ENCODE data around the gene UNC93A.
"Not testable (repeated sequence)": the region's sequence is repeated elsewhere in the genome, so short reads cannot be mapped to it uniquely, and the experiment has no call there.

The UNC93A gene

DNA sequence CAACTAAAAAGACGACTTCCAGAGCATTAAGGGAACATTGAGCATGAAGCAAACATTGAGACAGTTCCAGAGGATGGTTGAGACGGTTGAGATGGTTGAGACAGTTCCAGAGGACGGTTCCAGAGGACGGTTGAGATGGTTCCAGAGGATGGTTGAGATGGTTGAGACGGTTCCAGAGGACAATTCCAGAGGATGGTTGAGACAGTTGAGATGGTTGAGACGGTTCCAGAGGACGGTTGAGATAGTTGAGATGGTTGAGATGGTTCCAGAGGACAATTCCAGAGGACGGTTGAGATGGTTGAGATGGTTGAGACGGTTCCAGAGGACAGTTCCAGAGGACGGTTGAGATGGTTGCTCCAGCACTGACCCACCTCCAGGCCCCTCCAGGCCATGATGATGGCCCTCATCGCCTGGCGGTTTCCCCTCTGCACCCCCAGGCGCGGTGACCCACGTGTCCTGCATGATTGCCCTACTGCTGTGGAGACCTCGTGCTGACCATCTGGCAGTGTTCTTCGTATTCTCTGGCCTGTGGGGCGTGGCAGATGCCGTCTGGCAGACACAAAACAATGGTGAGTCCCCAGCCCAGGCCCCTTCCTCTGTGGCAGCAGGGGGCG is 16.3 kb downstream of the UNC93A start:
- Histone ChIP-seq H3F3A (ENCODE audit: control insufficient read depth, insufficient read depth) (no peaks in the 10 kb centered on the region), H3K27me3 (ENCODE audit: control insufficient read depth, low read length) (no peaks in the 10 kb centered on the region), H3K36me3 (ENCODE audit: control insufficient read depth, low read length) (no peaks in the 10 kb centered on the region), H3K9me3 (ENCODE audit: control insufficient read depth, insufficient read depth, low read length) (no peaks in the 10 kb centered on the region), H3K27ac (ENCODE audit: low read depth, low read length) (no peak overlapping the region), H3K4me1 (ENCODE audit: control insufficient read depth, low read length) (no peaks in the 10 kb centered on the region), H3K4me3 (ENCODE audit: low read length) (no peak overlapping the region), H3K9me2 (replicated peaks; ENCODE audit: control insufficient read depth, low read length) (no peaks in the 10 kb centered on the region), H3K4me2 (ENCODE audit: low read length) (no peak overlapping the region), H3K79me2 (ENCODE audit: control insufficient read depth, low read length) (no peaks in the 10 kb centered on the region), H4K20me1 (ENCODE audit: control insufficient read depth, insufficient read depth, low read depth, low read length) (no peaks in the 10 kb centered on the region)
- TF ChIP-seq, protein P1, sequence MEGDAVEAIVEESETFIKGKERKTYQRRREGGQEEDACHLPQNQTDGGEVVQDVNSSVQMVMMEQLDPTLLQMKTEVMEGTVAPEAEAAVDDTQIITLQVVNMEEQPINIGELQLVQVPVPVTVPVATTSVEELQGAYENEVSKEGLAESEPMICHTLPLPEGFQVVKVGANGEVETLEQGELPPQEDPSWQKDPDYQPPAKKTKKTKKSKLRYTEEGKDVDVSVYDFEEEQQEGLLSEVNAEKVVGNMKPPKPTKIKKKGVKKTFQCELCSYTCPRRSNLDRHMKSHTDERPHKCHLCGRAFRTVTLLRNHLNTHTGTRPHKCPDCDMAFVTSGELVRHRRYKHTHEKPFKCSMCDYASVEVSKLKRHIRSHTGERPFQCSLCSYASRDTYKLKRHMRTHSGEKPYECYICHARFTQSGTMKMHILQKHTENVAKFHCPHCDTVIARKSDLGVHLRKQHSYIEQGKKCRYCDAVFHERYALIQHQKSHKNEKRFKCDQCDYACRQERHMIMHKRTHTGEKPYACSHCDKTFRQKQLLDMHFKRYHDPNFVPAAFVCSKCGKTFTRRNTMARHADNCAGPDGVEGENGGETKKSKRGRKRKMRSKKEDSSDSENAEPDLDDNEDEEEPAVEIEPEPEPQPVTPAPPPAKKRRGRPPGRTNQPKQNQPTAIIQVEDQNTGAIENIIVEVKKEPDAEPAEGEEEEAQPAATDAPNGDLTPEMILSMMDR (IDR thresholded peaks at IDR 0.05; ENCODE audit: low read depth, low read length, poor library complexity, severe bottlenecking) = no peak
- TF ChIP-seq EZH2phosphoT487 (IDR thresholded peaks at IDR 0.05; ENCODE audit: borderline replicate concordance, low read length) = no peak

DNA sequence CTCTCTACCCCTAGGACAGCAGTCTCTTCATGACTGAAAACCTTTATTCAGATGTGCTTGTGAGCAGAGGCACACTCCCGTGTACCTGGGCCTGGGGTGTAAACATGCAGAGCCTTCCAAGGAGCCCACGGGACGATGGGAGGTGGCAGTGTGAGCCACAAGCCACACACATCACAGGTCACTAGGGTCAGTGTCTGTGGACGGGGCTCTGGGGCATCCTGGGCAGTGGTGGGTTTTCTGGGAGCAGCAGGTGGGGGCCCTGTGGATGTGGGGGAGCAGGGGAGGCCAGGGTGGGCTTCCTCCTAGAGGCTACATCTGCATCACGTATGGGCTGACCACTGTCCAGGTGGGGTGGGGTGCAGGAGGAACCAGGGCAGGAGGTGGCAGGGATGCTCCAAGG is 17.1 kb downstream of the UNC93A start:
- H3K79me2 ChIP-seq (ENCODE audit: control insufficient read depth, low read length) = no peaks in the 10 kb centered on the region
- no peaks in the 10 kb centered on the region for H3K4me1 ChIP-seq (ENCODE audit: control insufficient read depth, low read length)
- H3K4me3 ChIP-seq (ENCODE audit: low read length) = no peak overlapping the region
- no peak for TF ChIP-seq EZH2phosphoT487 (IDR thresholded peaks at IDR 0.05; ENCODE audit: borderline replicate concordance, low read length)
- TF ChIP-seq, protein P1 (IDR thresholded peaks at IDR 0.05; ENCODE audit: low read depth, low read length, poor library complexity, severe bottlenecking) = no peak
- no peak overlapping the region for H3K27ac ChIP-seq (ENCODE audit: low read depth, low read length)
- H3F3A ChIP-seq (ENCODE audit: control insufficient read depth, insufficient read depth) = no peaks in the 10 kb centered on the region
- no peaks in the 10 kb centered on the region for H3K9me2 ChIP-seq (replicated peaks; ENCODE audit: control insufficient read depth, low read length)
- H3K9me3 ChIP-seq (ENCODE audit: control insufficient read depth, insufficient read depth, low read length) = no peaks in the 10 kb centered on the region
- H3K36me3 ChIP-seq (ENCODE audit: control insufficient read depth, low read length) = no peaks in the 10 kb centered on the region
- H4K20me1 ChIP-seq (ENCODE audit: control insufficient read depth, insufficient read depth, low read depth, low read length) = no peaks in the 10 kb centered on the region
- H3K27me3 ChIP-seq (ENCODE audit: control insufficient read depth, low read length) = no peaks in the 10 kb centered on the region
- H3K4me2 ChIP-seq (ENCODE audit: low read length) = no peak overlapping the region

DNA sequence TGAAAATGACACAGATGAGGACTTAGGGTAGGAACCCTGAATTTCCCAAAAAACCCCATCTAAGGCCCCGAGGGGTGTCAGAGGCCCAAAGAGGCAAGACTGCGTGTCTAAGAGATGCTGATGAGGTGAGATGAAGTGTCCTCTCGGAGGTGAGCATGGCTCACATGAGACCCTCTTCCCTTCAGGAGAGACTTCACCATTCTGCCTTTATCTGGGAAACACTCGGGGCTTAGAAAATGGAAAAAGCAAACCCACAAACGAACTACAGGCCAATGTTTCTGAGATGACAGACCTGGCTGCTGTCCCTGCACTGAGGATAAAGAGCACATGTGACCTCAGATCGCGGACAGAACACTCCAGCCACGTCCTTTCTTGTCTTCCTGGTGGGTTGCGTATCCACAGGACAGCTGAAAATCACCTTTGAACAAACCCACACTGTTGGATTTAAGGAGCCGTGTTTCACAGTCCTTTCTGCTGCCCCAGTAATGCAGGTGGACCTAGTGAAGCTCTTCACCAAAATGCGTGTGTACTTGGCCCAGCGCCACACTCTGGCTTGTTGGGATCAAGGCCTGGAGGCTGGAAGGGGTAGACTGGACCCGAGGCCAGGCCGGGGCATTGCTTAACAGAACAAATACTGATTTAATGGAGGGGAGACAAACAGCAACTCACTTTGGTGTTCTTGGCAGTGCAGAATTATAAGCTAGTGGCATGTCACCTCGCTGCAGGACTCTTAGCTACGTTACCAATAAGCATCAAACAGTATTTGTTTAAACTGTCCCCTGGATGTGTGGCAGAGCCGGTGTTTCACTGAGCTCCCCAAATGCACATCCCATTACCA is 18.5 kb downstream of the UNC93A start:
- not testable (repeated sequence) for H3K9me3 ChIP-seq (ENCODE audit: control insufficient read depth, insufficient read depth, low read length); H3K4me2 ChIP-seq (ENCODE audit: low read length); H3K79me2 ChIP-seq (ENCODE audit: control insufficient read depth, low read length); H3K9me2 ChIP-seq (replicated peaks; ENCODE audit: control insufficient read depth, low read length); H3K36me3 ChIP-seq (ENCODE audit: control insufficient read depth, low read length); H3K27ac ChIP-seq (ENCODE audit: low read depth, low read length); H3K4me1 ChIP-seq (ENCODE audit: control insufficient read depth, low read length); H3K27me3 ChIP-seq (ENCODE audit: control insufficient read depth, low read length); H4K20me1 ChIP-seq (ENCODE audit: control insufficient read depth, insufficient read depth, low read depth, low read length); H3K4me3 ChIP-seq (ENCODE audit: low read length); H3F3A ChIP-seq (ENCODE audit: control insufficient read depth, insufficient read depth)

DNA sequence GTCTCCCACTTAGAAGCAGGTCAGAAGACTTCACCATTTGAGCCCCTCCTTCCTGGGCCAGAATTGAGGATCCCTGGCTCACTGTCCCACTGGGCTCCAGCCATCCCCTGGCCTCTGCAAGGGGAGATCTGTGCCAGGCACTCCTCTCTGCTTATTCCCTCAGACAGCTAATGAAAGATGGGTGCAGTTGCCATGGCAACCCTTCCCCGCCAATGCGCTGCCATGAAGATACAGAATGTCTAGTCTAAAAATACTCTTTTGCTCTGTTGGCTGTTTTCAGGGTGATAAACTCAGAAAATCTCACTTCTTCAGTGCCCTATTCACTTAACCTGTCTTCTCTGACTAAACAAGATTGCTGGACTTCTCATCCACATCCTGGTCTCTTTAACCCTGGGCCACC is 20.2 kb downstream of the UNC93A start:
- no peaks in the 10 kb centered on the region for H4K20me1 ChIP-seq (ENCODE audit: control insufficient read depth, insufficient read depth, low read depth, low read length)
- H3K4me2 ChIP-seq (ENCODE audit: low read length) = no peak overlapping the region
- no peaks in the 10 kb centered on the region for H3F3A ChIP-seq (ENCODE audit: control insufficient read depth, insufficient read depth)
- H3K4me3 ChIP-seq (ENCODE audit: low read length) = no peak overlapping the region
- no peaks in the 10 kb centered on the region for H3K9me2 ChIP-seq (replicated peaks; ENCODE audit: control insufficient read depth, low read length)
- TF ChIP-seq EZH2phosphoT487 (IDR thresholded peaks at IDR 0.05; ENCODE audit: borderline replicate concordance, low read length) = no peak
- TF ChIP-seq, protein P1 (IDR thresholded peaks at IDR 0.05; ENCODE audit: low read depth, low read length, poor library complexity, severe bottlenecking) = no peak
- H3K79me2 ChIP-seq (ENCODE audit: control insufficient read depth, low read length) = no peaks in the 10 kb centered on the region
- H3K36me3 ChIP-seq (ENCODE audit: control insufficient read depth, low read length) = no peaks in the 10 kb centered on the region
- no peaks in the 10 kb centered on the region for H3K4me1 ChIP-seq (ENCODE audit: control insufficient read depth, low read length)
- H3K27me3 ChIP-seq (ENCODE audit: control insufficient read depth, low read length) = no peaks in the 10 kb centered on the region
- H3K27ac ChIP-seq (ENCODE audit: low read depth, low read length) = no peak overlapping the region
- no peaks in the 10 kb centered on the region for H3K9me3 ChIP-seq (ENCODE audit: control insufficient read depth, insufficient read depth, low read length)

DNA sequence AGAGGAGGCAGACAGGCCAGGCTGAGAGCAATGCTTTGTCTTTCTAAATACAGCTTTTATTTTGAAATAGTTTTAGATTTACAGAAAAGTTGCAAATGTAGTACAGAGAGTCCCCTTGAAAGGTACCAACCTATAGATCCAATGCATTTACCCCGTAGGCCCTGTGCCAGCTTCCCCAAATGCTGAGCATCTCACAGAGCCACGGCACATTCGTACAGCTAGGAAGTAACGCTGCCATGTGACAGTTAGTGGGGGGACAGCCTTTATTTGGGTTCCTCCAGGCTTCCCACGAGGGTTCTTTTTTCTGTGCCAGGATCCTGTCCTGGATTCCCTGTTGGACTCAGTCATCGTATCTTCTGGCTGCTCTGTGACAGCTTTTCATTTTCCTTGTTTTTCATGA is 20.6 kb downstream of the UNC93A start:
- H3K36me3 ChIP-seq (ENCODE audit: control insufficient read depth, low read length); H4K20me1 ChIP-seq (ENCODE audit: control insufficient read depth, insufficient read depth, low read depth, low read length); H3K79me2 ChIP-seq (ENCODE audit: control insufficient read depth, low read length); H3K9me3 ChIP-seq (ENCODE audit: control insufficient read depth, insufficient read depth, low read length); H3K9me2 ChIP-seq (replicated peaks; ENCODE audit: control insufficient read depth, low read length); H3K4me1 ChIP-seq (ENCODE audit: control insufficient read depth, low read length); H3K27me3 ChIP-seq (ENCODE audit: control insufficient read depth, low read length); H3K4me3 ChIP-seq (ENCODE audit: low read length); H3K27ac ChIP-seq (ENCODE audit: low read depth, low read length); H3F3A ChIP-seq (ENCODE audit: control insufficient read depth, insufficient read depth); H3K4me2 ChIP-seq (ENCODE audit: low read length): not testable (repeated sequence)
